Cortex of kidney (tissue), 1 donor: ENCODE results near the gene TMEM225B.
"Not testable (repeated sequence)": the region's sequence is repeated elsewhere in the genome, so short reads cannot be mapped to it uniquely, and the experiment has no call there.

Experiments
- DNase-seq: peaks from one replicate; lab custom pipeline; 2025; lab: John Stamatoyannopoulos, UW

TMEM225B gene

GRCh38 chr7:99597762-99598501 lies at the start of gene TMEM225B:
Gene TMEM225B, plus strand, starts transcription at chr7:99598267. Its CDS starts 6,122 bp downstream, at chr7:99604389.
- DNase-seq, result no peak

DNA sequence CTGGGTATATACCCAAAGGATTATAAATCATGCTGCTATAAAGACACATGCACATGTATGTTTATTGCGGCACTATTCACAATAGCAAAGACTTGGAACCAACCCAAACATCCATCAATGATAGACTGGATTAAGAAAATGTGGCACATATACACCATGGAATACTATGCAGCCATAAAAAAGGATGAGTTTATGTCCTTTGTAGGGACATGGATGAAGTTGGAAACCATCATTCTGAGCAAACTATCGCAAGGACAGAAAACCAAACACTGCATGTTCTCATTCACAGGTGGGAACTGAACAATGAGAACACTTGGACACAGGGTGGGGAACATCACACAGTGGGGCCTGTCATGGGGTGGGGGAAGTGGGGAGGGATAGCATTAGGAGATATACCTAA lies 48.5 kb upstream of the TMEM225B start:
- not testable (repeated sequence) for DNase-seq

DNA sequence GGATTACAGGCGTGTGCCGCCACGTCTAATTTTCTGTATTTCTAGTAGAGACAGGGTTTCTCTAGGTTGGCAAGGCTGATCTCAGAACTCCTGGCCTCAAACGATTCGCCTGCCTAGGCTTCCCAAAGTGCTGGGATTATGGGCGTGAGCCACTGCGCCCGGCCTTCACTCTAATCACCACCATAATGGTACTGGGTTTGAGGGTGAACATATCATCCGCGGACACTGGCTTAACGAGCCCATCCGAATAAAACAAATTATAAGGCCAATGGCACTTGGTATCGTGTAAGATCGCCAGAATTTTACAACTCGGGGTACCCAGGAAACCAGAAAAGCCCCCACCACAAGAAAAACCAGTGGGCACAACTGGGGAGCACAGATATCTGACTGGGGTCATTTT lies 46.7 kb upstream of the TMEM225B start:
- DNase-seq, result no peak

- DNase-seq, result no peak
Observed at GRCh38 chr7:99551767-99552463, 46.2 kb upstream of the TMEM225B start, which contains the start of gene FAM200A. Gene FAM200A, minus strand, starts transcription at chr7:99552114. Its CDS starts 3,707 bp downstream, at chr7:99548407.

DNA sequence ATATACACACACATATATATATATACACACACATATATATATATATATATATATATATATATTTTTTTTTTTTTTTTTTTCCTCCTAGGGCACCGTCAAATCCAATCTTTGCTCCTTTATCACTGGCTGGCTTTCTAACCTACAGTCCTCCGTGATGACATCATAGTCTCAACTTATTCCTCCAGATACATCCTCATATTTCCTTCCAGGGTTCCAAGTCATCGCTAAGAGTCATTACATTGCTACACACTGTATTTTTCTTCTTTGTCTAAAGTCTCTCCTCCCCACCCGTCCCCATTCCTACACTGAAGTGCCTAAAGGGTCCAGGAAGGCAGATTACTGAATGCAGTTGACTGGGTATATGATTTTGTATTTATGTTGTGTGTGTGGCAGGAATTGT lies 45.0 kb upstream of the TMEM225B start:
- no peak for DNase-seq

GRCh38 chr7:99554939-99555338 lies 43.1 kb upstream of the TMEM225B start:
- no peak for DNase-seq

DNA sequence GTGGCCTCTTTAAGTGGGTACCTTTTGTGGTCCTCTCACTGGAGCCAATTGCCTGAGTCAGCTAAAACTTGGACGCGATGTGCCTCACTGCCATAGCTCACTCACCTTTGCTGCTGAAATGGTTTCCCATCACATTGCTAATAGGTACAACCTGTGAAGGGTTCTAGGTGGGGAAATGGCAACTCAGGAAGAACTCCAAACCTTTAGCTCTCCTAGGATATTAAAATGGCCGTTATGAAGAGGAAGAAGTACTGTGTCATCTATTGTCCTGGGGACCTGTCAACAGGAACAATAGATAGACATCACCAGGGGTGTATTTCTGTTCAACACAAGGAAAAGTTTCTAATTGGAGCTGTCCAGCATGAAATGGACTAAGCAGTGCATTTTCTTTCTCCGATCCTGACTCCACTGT lies 40.9 kb upstream of the TMEM225B start:
- DNase-seq, result no peak

DNA sequence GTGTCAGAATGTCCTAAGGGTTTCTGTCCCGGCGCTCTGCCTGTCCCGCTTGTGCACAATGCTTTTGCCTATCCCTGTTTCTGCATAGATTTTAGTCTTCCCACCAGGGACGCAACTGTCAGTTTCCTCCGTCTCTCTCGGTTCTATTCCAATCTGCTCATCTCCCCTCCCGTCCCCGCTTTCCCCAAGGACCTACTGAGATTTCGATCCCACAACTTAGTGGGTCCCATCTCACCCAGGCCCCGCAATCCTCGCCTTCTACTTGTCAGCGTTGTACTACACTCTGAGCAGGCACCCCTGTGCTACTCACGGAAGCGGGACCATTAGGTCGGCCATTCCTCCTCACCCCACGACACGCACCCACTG lies 40.1 kb upstream of the TMEM225B start:
- no peak for DNase-seq

DNA sequence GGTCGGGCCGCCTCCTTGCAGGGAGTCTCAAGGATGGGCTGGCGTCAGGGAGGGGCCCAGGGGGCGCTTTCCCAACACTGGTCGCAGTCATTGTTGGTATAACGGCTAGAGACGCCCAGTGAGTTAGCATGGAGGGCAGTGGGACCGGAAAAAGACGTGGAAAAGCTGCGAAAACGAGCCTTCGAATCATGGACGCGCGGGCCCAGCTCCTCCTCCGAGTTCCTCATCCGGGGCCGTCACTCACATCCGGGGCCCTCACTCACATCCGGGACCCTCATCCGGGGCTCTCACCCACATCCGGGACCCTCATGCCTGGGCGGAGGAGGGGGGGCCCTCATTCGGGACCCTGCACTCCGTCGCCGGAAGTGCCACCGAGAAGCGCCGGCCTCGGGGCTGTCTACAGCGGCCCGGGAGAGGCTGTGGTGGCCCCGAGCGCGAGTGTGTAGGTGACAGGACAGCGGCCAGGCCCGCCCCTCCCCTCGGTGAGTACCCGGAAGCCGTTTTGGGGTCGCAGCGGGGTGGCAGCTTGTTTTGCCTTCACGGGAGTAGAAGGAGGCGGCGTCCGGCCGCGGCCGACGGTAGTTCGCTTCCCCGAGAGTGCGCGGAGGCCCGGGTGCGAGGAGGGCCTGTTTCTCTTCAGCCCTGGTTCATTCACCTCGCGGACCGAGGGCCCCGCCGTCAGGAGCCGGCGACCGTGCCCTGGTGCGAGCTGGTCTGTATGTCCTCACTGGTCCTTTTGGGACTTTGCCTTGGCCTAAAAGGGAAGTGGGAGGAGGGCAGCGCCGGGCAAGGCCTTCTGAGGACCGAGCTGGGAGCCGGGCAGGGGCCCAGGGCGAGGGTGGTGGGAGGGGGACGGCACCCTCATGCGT lies 39.5 kb upstream of the TMEM225B start, which contains the start of gene ZNF655:
Gene ZNF655, plus strand, starts transcription at position 337 of the 869 bp plus-strand sequence. CDS start 1,918 bp downstream, outside the sequence.
- peak; percentile 43 for DNase-seq

DNA sequence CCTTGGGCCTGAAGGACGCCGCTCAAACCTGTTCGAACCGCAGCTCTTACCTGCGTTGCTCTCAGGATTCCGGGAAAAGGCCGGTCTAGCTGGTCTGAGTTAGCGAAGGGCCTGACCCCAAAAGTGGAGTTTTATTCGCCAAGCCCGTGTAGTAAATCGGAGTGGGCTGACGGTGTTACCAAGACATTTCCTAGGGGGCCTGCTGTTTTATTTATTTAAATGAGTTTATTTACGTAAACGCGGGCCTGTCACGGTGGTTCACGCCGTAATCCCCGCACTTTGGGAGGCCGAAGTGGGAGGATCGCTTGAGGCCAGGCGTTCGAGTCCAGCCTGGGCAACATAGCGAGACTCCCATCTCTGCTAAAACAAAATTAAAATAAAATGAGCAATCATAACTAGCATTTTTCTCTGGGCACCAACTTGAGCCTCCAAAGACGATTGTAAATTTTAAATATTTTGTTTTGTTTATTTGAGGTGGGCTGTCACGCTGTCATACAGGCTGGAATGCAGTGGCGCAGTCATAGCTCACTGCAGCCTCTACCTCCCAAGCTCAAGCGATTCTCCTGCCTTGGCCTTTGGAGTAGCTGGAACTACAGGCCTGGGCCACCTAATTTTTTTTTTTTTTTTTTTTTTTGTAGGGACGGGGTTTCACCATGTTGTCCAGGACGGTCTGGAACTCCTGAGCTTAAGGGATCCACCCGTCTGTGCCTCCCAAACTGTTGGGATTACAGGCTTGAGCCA lies 38.7 kb upstream of the TMEM225B start:
- DNase-seq, result no peak

GRCh38 chr7:99560834-99561736 lies 37.0 kb upstream of the TMEM225B start:
- no peak for DNase-seq

- DNase-seq, result no peak
Observed at GRCh38 chr7:99561737-99562051, 36.4 kb upstream of the TMEM225B start.

DNA sequence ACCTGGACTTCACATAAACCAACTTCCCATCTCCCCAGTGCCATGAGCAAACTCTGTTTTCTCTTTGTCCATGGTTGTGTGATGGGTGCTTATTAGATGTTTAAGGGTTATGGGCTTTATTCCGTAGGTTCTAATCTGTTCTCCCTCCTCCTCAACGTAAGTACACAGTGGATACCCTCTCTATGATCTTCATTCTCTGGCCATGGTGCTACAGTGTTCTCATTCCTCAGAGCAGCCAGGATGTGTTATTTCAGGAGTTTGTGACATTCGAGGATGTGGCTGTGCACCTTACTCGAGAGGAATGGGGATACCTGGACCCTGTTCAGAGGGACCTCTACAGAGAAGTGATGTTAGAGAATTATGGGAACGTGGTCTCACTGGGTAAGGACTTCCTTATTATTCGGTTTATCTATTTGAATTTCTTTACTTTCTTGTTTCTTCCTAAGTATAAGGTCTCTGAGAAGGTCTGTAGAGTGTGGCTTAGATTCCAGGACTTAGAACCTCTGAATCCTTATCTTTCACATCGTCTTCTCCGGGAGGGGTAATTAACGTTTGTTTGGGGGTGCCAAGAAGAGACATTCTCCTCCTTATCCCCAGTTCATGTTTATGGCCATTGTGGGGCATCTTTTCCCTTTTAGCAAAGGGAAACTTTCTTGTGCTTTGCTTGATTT lies 35.8 kb upstream of the TMEM225B start:
- DNase-seq, result no peak

- no peak for DNase-seq
Observed at GRCh38 chr7:99562832-99563231, 35.2 kb upstream of the TMEM225B start.

- DNase-seq, result no peak
Observed at GRCh38 chr7:99563650-99564049, 34.4 kb upstream of the TMEM225B start.

- DNase-seq, result not testable (repeated sequence)
Observed at GRCh38 chr7:99568770-99569169, 29.3 kb upstream of the TMEM225B start.

- DNase-seq, result no peak
Observed at GRCh38 chr7:99571768-99572167, 26.3 kb upstream of the TMEM225B start.

- no peak for DNase-seq
Observed at GRCh38 chr7:99573257-99573656, 24.8 kb upstream of the TMEM225B start.

DNA sequence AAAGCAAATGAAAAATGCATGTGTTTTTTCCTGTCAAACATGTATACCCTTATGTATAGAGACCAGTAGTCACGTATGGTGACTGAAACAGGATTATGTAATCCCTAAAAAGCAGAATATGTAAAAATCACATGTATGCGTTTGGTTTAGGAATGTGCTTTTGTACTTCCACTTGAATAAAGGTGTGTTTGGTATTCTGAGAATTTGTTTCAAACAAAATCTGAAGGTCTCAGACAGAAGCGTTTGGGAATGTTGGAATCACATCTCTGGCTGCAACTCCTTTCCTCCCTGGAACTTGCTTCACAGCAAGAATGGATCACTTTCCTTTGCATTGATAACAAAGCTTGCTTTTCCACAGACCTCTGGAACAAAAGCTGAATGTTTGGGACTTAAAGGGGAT lies 21.8 kb upstream of the TMEM225B start:
- no peak for DNase-seq

- DNase-seq, result no peak
Observed at GRCh38 chr7:99579281-99579955, 18.6 kb upstream of the TMEM225B start.
